CD14-positive monocyte (primary cell): ENCODE measurements around the gene MFGE8. TPM values are rescaled to one million over a fixed set of nuclear protein-coding genes. Genes with fewer than 3 reads are reported as not detected.

Experiments
- DNase-seq, 3 donors: peaks; one replicate each; pipeline ENCODE4 v3.0.0-alpha.2; 2011 to 2022
- H2AFZ ChIP-seq: 2 replicates; pipeline ENCODE4 v1.6.0; 2012; ENCODE audit warnings: mild to moderate bottlenecking, low read depth, low read length, inconsistent platforms; ENCODE audit not compliant: insufficient read depth, poor library complexity, severe bottlenecking
- H3K27ac ChIP-seq, 2 donors: 1 replicate in 1 of 2; 2 replicates in 1 of 2; pipeline ENCODE4 v1.5.1; 2012 to 2013; ENCODE audit warnings: low read length in 2 of 2, control low read depth in 1 of 2, inconsistent platforms in 1 of 2, low read depth in 1 of 2, mild to moderate bottlenecking in 1 of 2
- H3K27me3 ChIP-seq, 2 donors: one replicate each; pipeline versions ENCODE4 v1.6.0 to v1.6.1; 2011 to 2013; ENCODE audit warnings: low read length in 2 of 2; ENCODE audit not compliant: control insufficient read depth in 2 of 2, insufficient read depth in 2 of 2
- H3K36me3 ChIP-seq, 2 donors: replicated peaks in 1 of 2; 1 replicate in 1 of 2; 2 replicates in 1 of 2; pipeline versions ENCODE4 v1.5.1 to v1.6.1; 2012 to 2013; ENCODE audit warnings: low read length in 2 of 2, control low read depth in 1 of 2, inconsistent platforms in 1 of 2, mild to moderate bottlenecking in 1 of 2; ENCODE audit not compliant: insufficient read depth in 2 of 2, control insufficient read depth in 1 of 2
- H3K4me1 ChIP-seq, 2 donors: 1 replicate in 1 of 2; 2 replicates in 1 of 2; pipeline versions ENCODE4 v1.5.1 to v1.6.1; 2012 to 2013; ENCODE audit warnings: low read length in 2 of 2, control low read depth in 1 of 2, inconsistent platforms in 1 of 2, mild to moderate bottlenecking in 1 of 2, moderate library complexity in 1 of 2; ENCODE audit not compliant: insufficient read depth in 2 of 2, control insufficient read depth in 1 of 2
- H3K4me2 ChIP-seq: replicated peaks from 2 replicates; pipeline ENCODE3; 2012; ENCODE audit warnings: low read length, moderate library complexity, mild to moderate bottlenecking; ENCODE audit not compliant: poor library complexity, severe bottlenecking; ENCODE audit errors: extremely low read depth
- H3K4me3 ChIP-seq, 3 experiments: fragments of 200-600 bp in 1 of 3; sonication (generic) in 1 of 3; replicated peaks in 1 of 3; 1 replicate in 2 of 3; 2 replicates in 1 of 3; pipeline ENCODE4 v1.5.1; 2011 to 2013; ENCODE audit warnings: low read length in 3 of 3, mild to moderate bottlenecking in 3 of 3, control low read depth in 2 of 3, low read depth in 2 of 3, inconsistent platforms in 1 of 3, moderate library complexity in 1 of 3
- H3K79me2 ChIP-seq: 2 replicates; pipeline ENCODE4 v1.6.0; 2012; ENCODE audit warnings: mild to moderate bottlenecking, control low read depth, inconsistent platforms, low read length, moderate library complexity; ENCODE audit not compliant: insufficient read depth
- H3K9ac ChIP-seq: 2 replicates; pipeline ENCODE4 v1.6.0; 2017; ENCODE audit warnings: low read length, mild to moderate bottlenecking; ENCODE audit not compliant: insufficient read depth, poor library complexity, severe bottlenecking
- H3K9me3 ChIP-seq, 2 donors: replicated peaks in 1 of 2; 1 replicate in 1 of 2; 2 replicates in 1 of 2; pipeline versions ENCODE4 v1.5.1 to v1.6.1; 2012 to 2013; ENCODE audit warnings: low read length in 2 of 2, control low read depth in 1 of 2; ENCODE audit not compliant: control insufficient read depth in 1 of 2, insufficient read depth in 1 of 2
- H4K20me1 ChIP-seq: 2 replicates; pipeline ENCODE4 v1.6.0; 2012; ENCODE audit warnings: mild to moderate bottlenecking, low read length, control low read depth, moderate library complexity; ENCODE audit not compliant: insufficient read depth
- H3K27ac Mint-ChIP-seq, 7 donors: one replicate each; pipeline ENCODE4 v1.8.0; 2020; ENCODE audit warnings: mild to moderate bottlenecking in 7 of 7, mixed read lengths in 7 of 7, moderate library complexity in 6 of 7, inconsistent platforms in 2 of 7
- H3K27me3 Mint-ChIP-seq, 3 donors: one replicate each; pipeline ENCODE4 v1.8.0; 2021 to 2022; ENCODE audit warnings: low read depth in 3 of 3, mild to moderate bottlenecking in 3 of 3, mixed read lengths in 3 of 3, moderate library complexity in 3 of 3, inconsistent platforms in 1 of 3
- H3K36me3 Mint-ChIP-seq, 2 donors: one replicate each; pipeline ENCODE4 v1.8.0; 2020; ENCODE audit warnings: mixed read lengths in 2 of 2, inconsistent platforms in 1 of 2, mild to moderate bottlenecking in 1 of 2
- H3K4me1 Mint-ChIP-seq: one replicate; pipeline ENCODE4 v1.8.0; 2020; ENCODE audit warnings: mild to moderate bottlenecking, mixed read lengths
- H3K4me3 Mint-ChIP-seq, 2 donors: one replicate each; pipeline ENCODE4 v1.8.0; 2020; ENCODE audit warnings: mild to moderate bottlenecking in 2 of 2, mixed read lengths in 2 of 2, moderate library complexity in 1 of 2
- H3K9me3 Mint-ChIP-seq, 7 donors: one replicate each; pipeline ENCODE4 v1.8.0; 2020 to 2022; ENCODE audit warnings: mixed read lengths in 7 of 7, mild to moderate bottlenecking in 6 of 7, moderate library complexity in 6 of 7, inconsistent platforms in 2 of 7
- WGBS: methylation state at CpG from one replicate; pipeline ENCODE4 v1.1.5; 2013; ENCODE audit warnings: missing lambda C conversion rate; ENCODE audit not compliant: insufficient coverage; 5-methylcytosine and 5-hydroxymethylcytosine counted together
- intact Hi-C, 2 donors: fragments of 100-400 bp; cut with micrococcal nuclease; formaldehyde crosslinking; loops; one replicate each; pipeline versions ENCODE4 v1.15.0 to v1.15.1; 2023
- polyA minus RNA-seq: library from RNA; depleted of rRNA, polyadenylated mRNA; stranded (reverse); fragments of >200 nt; gene quantifications from 2 replicates; pipeline ENCODE4 v1.2.3, GENCODE V29; 2012
- polyA plus RNA-seq, 3 donors: library from polyadenylated mRNA; depleted of rRNA in 1 of 3; unstranded in 2 of 3; stranded (reverse) in 1 of 3; fragments of 300-500 nt in 2 of 3; fragments of >200 nt in 1 of 3; fragmentation: Illumina TruSeq in 2 of 3; gene quantifications; 1 replicate in 2 of 3; 2 replicates in 1 of 3; pipeline ENCODE4 v1.2.3, GENCODE V29; 2012 to 2021
- total RNA-seq, 12 experiments: library from RNA in 1 of 12; stranded (reverse) in 1 of 12; fragments of 120-200 nt in 1 of 12; gene quantifications; one replicate each; pipeline ENCODE4 v1.2.4 and lab custom pipeline; 2013 to 2026; ENCODE audit warnings: mixed read lengths in 6 of 12, inconsistent platforms in 1 of 12
- TF ChIP-seq, protein P1 (sequence below): fragments of 200-600 bp; IDR thresholded peaks from one replicate; pipeline ENCODE4 v1.8.0; 2022; ENCODE audit warnings: antibody characterized with exemption, mild to moderate bottlenecking

The MFGE8 gene
- total RNA-seq (2013) = 0.87 TPM
- 1 to 10 TPM in 1 of 3 donors, not detected in 2; 2.7 TPM for polyA plus RNA-seq
- 0.83 and 1.8 TPM in 2 replicates for polyA minus RNA-seq
- total RNA-seq (lab: John Stamatoyannopoulos, UW) = 0.70 to 4.7 (median 1.4) reads per million in 11 experiments

GRCh38 chr15:88913017-88913849 is at the start of gene MFGE8:
Gene MFGE8, minus strand, starts transcription at chr15:88913379. Its CDS starts 60 bp downstream, at chr15:88913319.
- intact Hi-C loops = no loop called here
- H3K27ac ChIP-seq = no peak within 1 kb of the TSS
- Mint-ChIP-seq H3K27ac (no peak within 1 kb of the TSS), H3K4me1 (peaks cover 23% of the 10 kb centered on the region), H3K4me3 (peak within 1 kb of the TSS; percentile 85 to 91), H3K36me3 (no peaks in the 10 kb centered on the region), H3K27me3 (peaks cover 7 to 21% (median 12%) of the 10 kb centered on the region in 3 donors), H3K9me3 (no peaks in the 10 kb centered on the region)
- H3K27me3 ChIP-seq = peaks cover 0 to 10% of the 10 kb centered on the region in 2 donors
- peaks cover 10 to 11% of the 10 kb centered on the region in 2 donors for H3K4me1 ChIP-seq
- H3K4me2 ChIP-seq = peak within 1 kb of the TSS; percentile 76
- H3K9ac ChIP-seq = peak within 1 kb of the TSS; percentile 66
- DNase-seq = no peak
- H3K4me3 ChIP-seq = peak within 1 kb of the TSS; percentile 52 to 81 (median 67)
- no peaks in the 10 kb centered on the region for H3K79me2 ChIP-seq
- under 1% methylated on average over 53 of the region's 67 CpGs for WGBS
- TF ChIP-seq, protein P1, sequence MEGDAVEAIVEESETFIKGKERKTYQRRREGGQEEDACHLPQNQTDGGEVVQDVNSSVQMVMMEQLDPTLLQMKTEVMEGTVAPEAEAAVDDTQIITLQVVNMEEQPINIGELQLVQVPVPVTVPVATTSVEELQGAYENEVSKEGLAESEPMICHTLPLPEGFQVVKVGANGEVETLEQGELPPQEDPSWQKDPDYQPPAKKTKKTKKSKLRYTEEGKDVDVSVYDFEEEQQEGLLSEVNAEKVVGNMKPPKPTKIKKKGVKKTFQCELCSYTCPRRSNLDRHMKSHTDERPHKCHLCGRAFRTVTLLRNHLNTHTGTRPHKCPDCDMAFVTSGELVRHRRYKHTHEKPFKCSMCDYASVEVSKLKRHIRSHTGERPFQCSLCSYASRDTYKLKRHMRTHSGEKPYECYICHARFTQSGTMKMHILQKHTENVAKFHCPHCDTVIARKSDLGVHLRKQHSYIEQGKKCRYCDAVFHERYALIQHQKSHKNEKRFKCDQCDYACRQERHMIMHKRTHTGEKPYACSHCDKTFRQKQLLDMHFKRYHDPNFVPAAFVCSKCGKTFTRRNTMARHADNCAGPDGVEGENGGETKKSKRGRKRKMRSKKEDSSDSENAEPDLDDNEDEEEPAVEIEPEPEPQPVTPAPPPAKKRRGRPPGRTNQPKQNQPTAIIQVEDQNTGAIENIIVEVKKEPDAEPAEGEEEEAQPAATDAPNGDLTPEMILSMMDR = no peak
- H4K20me1 ChIP-seq = no peaks in the 10 kb centered on the region
- H3K9me3 ChIP-seq = no peaks in the 10 kb centered on the region
- H2AFZ ChIP-seq = peak within 1 kb of the TSS; percentile 80
- no peaks in the 10 kb centered on the region for H3K36me3 ChIP-seq

GRCh38 chr15:88959445-88959844 is 46.3 kb upstream of the MFGE8 start:
- no peak overlapping the region for H2AFZ ChIP-seq
- no peak overlapping the region for H3K4me3 ChIP-seq
- H4K20me1 ChIP-seq = no peaks in the 10 kb centered on the region
- no peaks in the 10 kb centered on the region for H3K27me3 ChIP-seq
- Mint-ChIP-seq H3K27me3 (peaks cover 3 to 14% (median 8%) of the 10 kb centered on the region in 3 donors), H3K4me1 (no peaks in the 10 kb centered on the region), H3K9me3 (peaks cover 1 to 10% (median 7%) of the 10 kb centered on the region in 7 donors), H3K27ac (no peak overlapping the region), H3K36me3 (no peaks in the 10 kb centered on the region), H3K4me3 (no peak overlapping the region)
- no peak overlapping the region for H3K27ac ChIP-seq
- H3K36me3 ChIP-seq = no peaks in the 10 kb centered on the region
- no peak overlapping the region for H3K9ac ChIP-seq
- H3K4me1 ChIP-seq = no peaks in the 10 kb centered on the region
- no peak for DNase-seq
- intact Hi-C loops = no loop called here
- no peaks in the 10 kb centered on the region for H3K79me2 ChIP-seq
- TF ChIP-seq, protein P1 = no peak
- H3K9me3 ChIP-seq = peaks cover under 1 to 1% of the 10 kb centered on the region in 2 donors
- 92% methylated on average over 2 of the region's 3 CpGs for WGBS
- H3K4me2 ChIP-seq = no peak overlapping the region
